Astrocyte of the spinal cord (primary cell): ENCODE results near the gene TMEM45A.
"Not testable (repeated sequence)": the region's sequence is repeated elsewhere in the genome, so short reads cannot be mapped to it uniquely, and the experiment has no call there.

Experiments
- DNase-seq: peaks from one replicate; pipeline ENCODE4 v3.0.0; 2011; ENCODE audit warnings: low read depth, low spot score
- H3K4me3 ChIP-seq: 2 replicates; pipeline ENCODE4 v1.5.1; 2011; ENCODE audit warnings: low read depth, mild to moderate bottlenecking, low read length, moderate library complexity
- CTCF ChIP-seq: IDR thresholded peaks from 2 replicates; pipeline ENCODE4 v1.5.1; 2012; ENCODE audit warnings: low read depth, mild to moderate bottlenecking, low read length, inconsistent platforms
- in situ Hi-C: cut with HindIII; loops from 2 replicates; pipeline ENCODE4 v1.10.0; 2017; ENCODE audit warnings: low sequenced_read_pairs

Gene TMEM45A

GRCh38 chr3:100500320-100500880 lies 8.0 kb downstream of the TMEM45A start:
- H3K4me3 ChIP-seq, result no peak overlapping the region
- peak; percentile 32 for DNase-seq
- in situ Hi-C loops, result no loop called here
- no peak for TF ChIP-seq CTCF

- in situ Hi-C loops, result no loop called here
- no peak for DNase-seq
- H3K4me3 ChIP-seq, result no peak overlapping the region
- no peak for TF ChIP-seq CTCF
Observed at GRCh38 chr3:100503448-100503847, 11.0 kb downstream of the TMEM45A start.

- no peak overlapping the region for H3K4me3 ChIP-seq
- peak; percentile 78 for DNase-seq
- in situ Hi-C loops, result no loop called here
- TF ChIP-seq CTCF, result no peak
Observed at GRCh38 chr3:100506355-100506754, 13.9 kb downstream of the TMEM45A start.

GRCh38 chr3:100509818-100510217 lies 17.4 kb downstream of the TMEM45A start:
- in situ Hi-C loops, H3K4me3 ChIP-seq, DNase-seq: not testable (repeated sequence)

GRCh38 chr3:100516232-100516631 lies 23.8 kb downstream of the TMEM45A start:
- no peak for DNase-seq
- TF ChIP-seq CTCF, result no peak
- no peak overlapping the region for H3K4me3 ChIP-seq
- in situ Hi-C loops, result no loop called here

GRCh38 chr3:100516838-100517237 lies 24.4 kb downstream of the TMEM45A start:
- no peak overlapping the region for H3K4me3 ChIP-seq
- DNase-seq, result peak; percentile 63
- TF ChIP-seq CTCF, result no peak
- in situ Hi-C loops, result no loop called here

- no peak overlapping the region for H3K4me3 ChIP-seq
- TF ChIP-seq CTCF, result no peak
- in situ Hi-C loops, result no loop called here
- no peak for DNase-seq
Observed at GRCh38 chr3:100517276-100517675, 24.9 kb downstream of the TMEM45A start.
